ENCODE results near the gene OXER1.

Gene OXER1

GRCh38 chr2:42764901-42765300 is 966 bp upstream of the OXER1 start:
- TF ChIP-seq POLR2A (IDR thresholded peaks at IDR 0.05; ENCODE audit: extremely low read depth, insufficient read length) (no peak), MYC (IDR thresholded peaks at IDR 0.05; ENCODE audit: low read depth, low read length) (no peak), CTCF (IDR thresholded peaks at IDR 0.05; ENCODE audit: low read depth, low read length) (no peak)
- TF ChIP-seq, protein P1, sequence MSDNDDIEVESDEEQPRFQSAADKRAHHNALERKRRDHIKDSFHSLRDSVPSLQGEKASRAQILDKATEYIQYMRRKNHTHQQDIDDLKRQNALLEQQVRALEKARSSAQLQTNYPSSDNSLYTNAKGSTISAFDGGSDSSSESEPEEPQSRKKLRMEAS (IDR thresholded peaks at IDR 0.05; ENCODE audit: low read depth, low read length): no peak
- DNase-seq (ENCODE audit: low read depth): no peak
- no peak overlapping the region for H3K4me3 ChIP-seq (ENCODE audit: low read depth, low read length)

DNA sequence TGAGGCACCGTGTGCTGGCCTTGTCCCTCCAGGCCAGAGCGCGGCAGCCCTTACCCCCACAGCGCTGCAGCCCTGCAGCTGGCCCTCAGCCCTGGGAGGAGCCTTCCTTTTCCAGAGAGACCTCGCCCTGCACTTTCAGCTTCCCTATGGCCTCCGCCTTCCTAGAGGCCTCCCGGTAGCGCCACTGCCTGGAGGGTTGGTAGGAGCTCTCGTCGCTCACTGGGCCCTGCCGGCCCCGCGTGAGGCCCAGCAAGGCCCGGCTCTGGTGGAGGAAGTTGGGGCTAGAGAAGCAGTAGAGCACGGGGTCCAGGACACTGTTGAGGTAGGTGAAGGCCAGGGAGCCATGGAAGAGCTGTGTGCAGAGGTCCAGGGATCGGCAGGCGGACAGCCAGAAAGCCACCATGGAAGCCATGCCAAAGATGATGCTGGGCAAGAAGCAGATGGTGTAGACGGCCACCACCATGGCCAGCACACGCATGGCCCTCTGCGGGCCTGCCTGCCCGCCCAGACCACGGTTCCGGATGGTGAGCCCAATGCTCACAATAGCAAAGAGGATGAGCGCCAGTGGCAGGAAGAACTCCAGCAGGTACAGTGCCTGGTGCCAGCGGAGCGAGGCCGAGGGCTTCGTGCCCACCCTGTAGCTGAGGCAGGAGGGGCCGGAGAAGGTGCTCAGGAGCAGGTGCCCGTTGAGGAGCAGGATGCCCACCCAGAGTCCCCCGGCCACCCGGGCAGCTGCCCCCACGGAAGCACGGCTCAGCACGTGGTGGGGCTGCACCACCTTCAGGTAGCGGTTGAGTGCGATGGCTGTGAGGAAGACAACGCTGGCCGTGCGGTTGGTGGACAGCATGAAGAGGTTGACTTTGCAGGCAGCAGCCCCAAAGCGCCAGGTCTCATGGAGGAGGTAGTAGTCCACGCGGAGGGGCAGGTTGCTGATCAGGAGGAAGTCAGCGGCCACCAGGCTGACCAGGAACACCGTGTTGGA is 821 bp downstream of the OXER1 start:
- TF ChIP-seq, protein P1 (IDR thresholded peaks at IDR 0.05; ENCODE audit: low read depth, low read length): no peak
- no peak for TF ChIP-seq MYC (IDR thresholded peaks at IDR 0.05; ENCODE audit: low read depth, low read length)
- no peak for TF ChIP-seq POLR2A (IDR thresholded peaks at IDR 0.05; ENCODE audit: extremely low read depth, insufficient read length)
- no peak for TF ChIP-seq CTCF (IDR thresholded peaks at IDR 0.05; ENCODE audit: low read depth, low read length)
- DNase-seq (ENCODE audit: low read depth): no peak
- H3K4me3 ChIP-seq (ENCODE audit: low read depth, low read length): no peak overlapping the region

DNA sequence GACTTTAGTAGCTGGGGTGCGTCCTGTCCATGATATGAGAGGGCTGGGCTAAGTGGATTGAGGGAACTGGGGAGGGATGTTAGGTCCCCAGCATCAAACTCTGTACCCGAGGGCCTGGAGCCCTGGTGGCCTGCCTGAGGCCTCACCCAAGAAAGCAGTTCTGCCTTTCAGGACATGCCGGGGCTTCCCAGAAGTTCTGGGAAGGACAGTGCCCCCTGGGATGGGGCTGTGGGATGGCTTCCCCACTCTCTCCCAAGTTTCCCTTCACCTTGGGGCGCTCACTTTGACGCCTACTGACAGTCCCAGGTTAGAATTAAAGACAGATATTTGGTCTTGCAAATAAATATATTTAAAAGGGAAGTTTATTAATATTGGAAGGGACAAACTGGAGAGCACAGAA is 1.8 kb downstream of the OXER1 start:
- DNase-seq (ENCODE audit: low read depth): no peak
- TF ChIP-seq, protein P1 (IDR thresholded peaks at IDR 0.05; ENCODE audit: low read depth, low read length): no peak
- no peak for TF ChIP-seq MYC (IDR thresholded peaks at IDR 0.05; ENCODE audit: low read depth, low read length)
- TF ChIP-seq POLR2A (IDR thresholded peaks at IDR 0.05; ENCODE audit: extremely low read depth, insufficient read length): no peak
- TF ChIP-seq CTCF (IDR thresholded peaks at IDR 0.05; ENCODE audit: low read depth, low read length): no peak
- no peak overlapping the region for H3K4me3 ChIP-seq (ENCODE audit: low read depth, low read length)

DNA sequence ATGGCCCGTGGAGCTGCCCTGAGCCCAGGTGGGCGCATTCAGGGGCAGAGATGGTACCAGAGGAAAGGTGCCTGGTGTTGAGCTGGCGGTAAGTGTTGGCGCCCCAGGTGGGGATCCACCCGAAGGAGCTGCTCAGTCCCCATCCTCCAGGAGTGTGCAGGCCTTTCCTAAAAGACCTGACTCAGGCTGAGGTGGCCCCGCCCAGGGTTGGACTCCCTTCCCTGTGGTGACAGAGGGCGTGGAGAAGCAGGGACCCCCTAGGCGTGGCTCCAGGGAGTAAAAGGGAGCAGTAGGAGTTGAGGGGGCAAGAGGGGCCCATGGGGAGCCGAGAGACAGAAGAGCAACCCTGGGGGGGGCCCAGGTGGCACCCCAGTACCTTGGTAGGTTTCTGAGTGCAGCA is 2.4 kb downstream of the OXER1 start:
- TF ChIP-seq MYC (IDR thresholded peaks at IDR 0.05; ENCODE audit: low read depth, low read length) (no peak), CTCF (IDR thresholded peaks at IDR 0.05; ENCODE audit: low read depth, low read length) (no peak), POLR2A (IDR thresholded peaks at IDR 0.05; ENCODE audit: extremely low read depth, insufficient read length) (no peak)
- TF ChIP-seq, protein P1 (IDR thresholded peaks at IDR 0.05; ENCODE audit: low read depth, low read length): no peak
- no peak for DNase-seq (ENCODE audit: low read depth)
- H3K4me3 ChIP-seq (ENCODE audit: low read depth, low read length): no peak overlapping the region

DNA sequence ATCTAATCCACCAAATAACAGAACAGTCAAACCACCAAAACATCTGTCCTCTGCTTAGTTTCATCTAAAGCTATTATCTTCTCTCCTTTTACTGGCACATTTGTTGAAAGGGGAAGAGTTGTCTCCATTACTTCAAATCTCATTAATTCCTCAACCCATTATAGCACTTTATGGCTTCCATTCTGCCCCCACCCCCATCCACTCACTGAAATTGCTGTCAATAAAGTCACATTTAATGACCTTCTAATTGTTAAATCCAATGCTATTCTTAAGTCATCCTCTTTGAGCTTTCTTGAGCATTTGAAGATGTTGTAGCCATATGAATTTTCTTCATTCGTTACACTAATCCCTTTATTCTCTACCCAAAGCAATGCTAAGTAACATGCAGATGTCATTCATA is 5.2 kb downstream of the OXER1 start:
- no peak overlapping the region for H3K4me3 ChIP-seq (ENCODE audit: low read depth, low read length)
- DNase-seq (ENCODE audit: low read depth): no peak
- TF ChIP-seq, protein P1 (IDR thresholded peaks at IDR 0.05; ENCODE audit: low read depth, low read length): no peak
- no peak for TF ChIP-seq MYC (IDR thresholded peaks at IDR 0.05; ENCODE audit: low read depth, low read length)
- TF ChIP-seq CTCF (IDR thresholded peaks at IDR 0.05; ENCODE audit: low read depth, low read length): no peak
- no peak for TF ChIP-seq POLR2A (IDR thresholded peaks at IDR 0.05; ENCODE audit: extremely low read depth, insufficient read length)

Data from NB4 (cell line).